GM18502 (cell line): ENCODE data around the gene CLCNKB.
"Not testable (repeated sequence)": the region's sequence is repeated elsewhere in the genome, so short reads cannot be mapped to it uniquely, and the experiment has no call there.

Experiments
- ATAC-seq: cut with Tn5 transposase; IDR thresholded peaks from one replicate; pipeline ENCODE4 v1.9.1; 2021; ENCODE audit warnings: mild to moderate bottlenecking; ENCODE audit not compliant: unreplicated experiment, poor library complexity

Gene CLCNKB

DNA sequence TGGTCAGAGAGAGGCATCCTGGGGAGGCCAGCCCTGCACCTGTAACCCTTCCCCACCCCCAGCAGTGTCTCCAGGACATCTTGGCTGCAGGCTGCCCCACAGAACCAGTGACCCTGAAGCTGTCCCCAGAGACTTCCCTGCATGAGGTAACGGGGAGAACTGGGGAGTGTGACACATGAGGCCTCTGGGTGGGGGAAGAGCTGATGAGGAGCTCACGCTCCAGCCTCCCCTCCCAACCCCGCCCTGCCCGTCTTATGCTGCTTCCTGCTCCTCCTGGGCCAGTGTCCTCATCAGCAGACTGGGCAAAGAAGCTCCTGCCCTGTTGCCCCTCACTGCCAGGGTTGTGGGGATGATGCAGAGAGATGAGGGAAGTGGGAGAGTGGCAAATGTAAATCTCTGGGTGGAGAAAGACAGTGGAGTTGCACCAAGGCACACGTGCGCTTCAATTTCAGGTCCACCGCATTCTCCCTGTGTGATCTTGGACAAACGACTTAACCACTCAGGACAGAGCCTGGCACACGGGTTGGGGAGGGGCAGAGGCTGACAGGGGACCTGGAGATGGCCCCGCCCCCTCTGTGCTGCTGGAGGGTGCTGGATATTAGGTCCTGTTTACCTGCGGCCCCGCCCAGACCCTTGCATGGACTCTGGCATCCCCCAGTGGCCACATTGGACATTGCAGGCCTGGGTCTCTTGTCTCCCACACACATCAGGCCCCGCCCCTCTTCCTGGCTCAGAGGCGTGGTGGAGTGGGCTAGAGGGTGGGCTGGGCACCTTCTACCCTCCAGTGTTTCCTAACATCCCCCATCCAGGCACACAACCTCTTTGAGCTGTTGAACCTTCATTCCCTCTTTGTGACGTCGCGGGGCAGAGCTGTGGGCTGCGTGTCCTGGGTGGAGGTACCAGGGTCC lies 12.3 kb downstream of the CLCNKB start:
- ATAC-seq = peak; percentile 76

DNA sequence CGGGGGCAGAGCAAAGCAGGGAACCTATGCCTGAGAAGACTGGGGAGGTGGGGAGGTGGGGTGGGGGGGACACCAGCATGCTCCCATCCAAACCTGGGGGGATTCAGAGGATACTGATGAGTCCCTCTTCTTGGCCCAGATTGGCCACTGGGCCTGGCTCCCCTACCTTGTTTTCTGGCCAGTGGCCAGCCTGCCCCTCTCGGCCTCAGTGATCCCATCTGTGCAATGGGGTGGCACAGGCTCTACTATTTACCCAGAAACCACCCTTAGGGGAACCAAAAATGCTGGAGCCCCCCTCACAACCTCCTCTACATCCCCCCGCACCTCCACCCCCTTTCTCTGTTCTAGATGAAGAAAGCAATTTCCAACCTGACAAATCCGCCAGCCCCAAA lies 12.9 kb downstream of the CLCNKB start:
- not testable (repeated sequence) for ATAC-seq

DNA sequence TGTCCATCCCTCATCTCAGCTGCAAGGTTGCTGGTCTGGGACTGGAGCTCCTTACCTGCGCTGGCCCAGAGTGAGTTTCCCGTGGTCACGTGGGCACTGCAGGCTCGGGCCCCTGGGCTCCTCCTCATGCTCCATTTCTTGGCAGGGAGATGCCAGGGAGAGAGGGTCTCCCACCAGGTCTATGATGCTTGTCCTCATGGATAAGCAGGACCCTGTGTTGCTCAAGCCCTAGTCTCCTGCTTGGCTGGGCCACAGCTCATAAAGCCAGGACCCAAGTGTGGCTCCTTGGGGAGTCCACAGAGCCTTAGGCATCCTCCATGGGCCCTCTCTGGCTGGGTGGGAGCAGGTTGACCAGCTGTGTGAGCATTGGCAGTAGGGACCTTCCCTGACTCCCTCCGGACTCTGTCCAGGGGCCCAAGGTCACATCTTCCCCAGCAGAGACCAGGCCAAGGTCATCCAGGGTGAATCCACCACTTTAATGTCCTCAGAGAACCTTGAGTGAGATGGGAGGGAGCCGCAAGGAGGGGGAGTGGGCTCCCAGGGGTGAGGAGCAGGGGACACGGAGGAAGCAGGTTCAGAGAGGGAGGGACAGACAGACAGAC lies 13.8 kb downstream of the CLCNKB start:
- not testable (repeated sequence) for ATAC-seq

- not testable (repeated sequence) for ATAC-seq
These were observed 15.0 kb downstream of the CLCNKB start for GRCh38 chr1:16058394-16059120.

DNA sequence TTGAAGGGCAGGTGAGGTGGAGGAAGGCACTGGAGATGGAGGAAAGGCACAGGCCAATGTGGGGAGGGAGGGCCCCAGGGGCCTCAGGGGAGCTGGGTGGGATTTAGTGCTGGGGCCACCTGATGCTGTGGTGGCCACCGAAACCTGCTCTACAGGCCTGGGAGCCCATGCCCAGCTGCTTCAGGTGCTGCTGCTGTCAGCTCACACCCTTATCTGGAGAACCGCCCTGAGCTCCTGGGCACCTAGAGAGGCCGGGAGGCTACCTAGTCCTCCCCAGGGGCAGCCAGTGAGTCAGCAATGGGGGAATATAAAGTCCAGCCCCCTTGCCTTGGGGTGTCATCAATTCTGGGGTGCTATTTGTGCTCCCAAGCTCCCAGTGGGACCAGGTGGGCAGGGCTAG lies 17.7 kb downstream of the CLCNKB start:
- ATAC-seq = no peak

DNA sequence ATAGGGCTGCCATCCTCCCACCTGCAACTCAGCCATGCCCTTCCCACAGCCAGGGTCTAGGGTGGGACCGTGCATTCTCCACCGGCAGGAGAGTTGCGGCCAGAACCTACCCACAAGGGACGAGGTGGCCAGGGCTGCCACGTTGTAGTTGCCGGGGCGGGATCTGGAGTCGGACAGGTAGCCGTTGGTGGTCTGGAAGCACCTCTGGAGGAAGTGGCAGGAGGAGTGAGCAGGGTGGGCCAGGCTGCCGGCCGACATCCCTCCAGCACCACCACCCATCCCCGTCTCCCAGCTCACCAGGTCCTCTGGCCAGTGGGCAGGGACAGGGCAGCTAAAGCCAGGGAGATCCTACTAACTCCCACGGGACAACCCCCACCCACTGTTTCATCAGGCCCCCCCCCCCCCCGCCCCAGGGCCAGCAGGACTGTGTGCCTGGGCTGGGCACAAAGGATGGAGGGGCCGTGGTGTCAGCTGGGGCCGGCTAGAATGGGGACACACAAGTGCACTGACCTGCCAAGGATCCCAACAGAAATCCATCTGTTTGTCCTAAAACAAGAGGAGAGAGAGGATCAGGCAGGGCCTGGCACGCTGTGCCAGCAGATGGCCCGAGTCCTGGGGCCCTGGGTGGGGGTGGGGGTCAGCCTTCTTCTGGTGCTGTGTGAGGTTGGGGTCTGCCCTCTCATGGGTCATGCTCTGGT lies 18.6 kb downstream of the CLCNKB start:
- ATAC-seq = not testable (repeated sequence)

GRCh38 chr1:16062687-16063075 lies 19.1 kb downstream of the CLCNKB start:
- ATAC-seq = not testable (repeated sequence)

DNA sequence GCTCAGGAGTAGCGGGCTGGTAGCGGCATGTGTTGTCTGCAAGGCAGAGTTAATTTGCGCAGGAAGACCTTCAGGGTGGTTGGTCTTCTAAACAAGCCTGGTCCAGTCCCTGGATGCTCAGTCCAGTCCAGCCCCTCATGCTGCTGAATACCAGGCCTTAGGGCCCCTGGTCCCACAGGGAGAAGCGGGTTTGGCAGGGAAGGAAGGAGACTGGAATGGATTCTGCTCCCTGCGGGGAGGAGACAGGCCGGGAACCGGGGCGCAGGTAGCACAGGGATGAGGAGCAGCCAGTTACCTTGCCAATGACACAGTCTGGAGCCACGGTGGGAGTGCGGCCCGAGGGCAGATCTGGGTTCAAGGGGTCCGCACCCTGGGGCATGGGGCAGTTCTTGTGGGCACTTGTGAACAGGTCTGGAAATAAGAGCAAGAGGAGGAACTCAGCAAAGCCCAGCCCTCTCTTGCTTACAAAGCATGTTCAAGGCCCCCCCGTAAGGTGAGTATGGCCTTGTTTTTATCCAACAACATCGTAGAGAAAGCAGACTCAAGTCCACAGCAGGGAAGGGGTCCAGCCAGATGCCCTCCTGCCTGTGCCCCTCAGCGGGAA lies 19.7 kb downstream of the CLCNKB start:
- ATAC-seq = no peak

DNA sequence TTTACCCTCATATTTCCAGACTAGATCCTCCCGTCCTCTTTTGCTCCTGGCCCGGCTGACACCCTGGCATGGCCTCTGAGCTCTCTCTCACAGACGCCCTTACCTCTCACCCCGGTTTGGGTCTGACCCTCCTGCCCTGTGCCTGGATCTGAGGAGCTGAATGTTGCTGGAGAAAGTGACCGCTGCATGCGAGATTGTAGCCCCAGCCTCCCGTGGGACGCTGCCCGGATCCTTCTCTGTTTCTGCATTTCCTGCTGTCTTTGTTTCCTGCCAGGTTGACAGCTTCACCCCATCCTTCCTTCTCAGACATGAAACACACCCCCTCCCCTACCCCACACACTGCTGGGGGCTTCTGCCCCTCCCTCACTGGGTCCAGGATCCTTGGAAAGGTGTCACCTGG lies 20.3 kb downstream of the CLCNKB start:
- ATAC-seq = no peak

GRCh38 chr1:16064536-16065268 lies 21.1 kb downstream of the CLCNKB start:
- no peak for ATAC-seq

DNA sequence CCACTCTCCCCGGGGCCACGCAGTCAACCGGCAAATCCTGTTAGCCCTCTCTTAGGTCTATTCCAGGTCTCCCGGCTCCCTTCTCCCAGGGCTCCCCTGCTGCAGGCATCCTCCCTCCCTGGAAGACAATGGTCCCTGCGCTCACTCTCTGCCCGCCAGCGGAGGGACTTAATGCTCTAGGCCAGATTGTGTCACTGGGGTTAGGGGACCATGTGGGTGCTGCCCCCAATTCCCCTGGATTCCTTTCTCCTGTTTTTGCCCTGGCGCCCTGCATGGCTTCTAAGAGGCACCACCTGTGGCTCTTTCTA lies 21.6 kb downstream of the CLCNKB start:
- no peak for ATAC-seq

- no peak for ATAC-seq
These were observed 22.7 kb downstream of the CLCNKB start for GRCh38 chr1:16066245-16066644.

- no peak for ATAC-seq
These were observed 23.7 kb downstream of the CLCNKB start for GRCh38 chr1:16067127-16067768.

GRCh38 chr1:16067933-16068332 lies 24.4 kb downstream of the CLCNKB start:
- no peak for ATAC-seq

- ATAC-seq = no peak
These were observed 25.0 kb downstream of the CLCNKB start for GRCh38 chr1:16068356-16069270.

- ATAC-seq = no peak
These were observed 27.2 kb downstream of the CLCNKB start for GRCh38 chr1:16070640-16071355.

DNA sequence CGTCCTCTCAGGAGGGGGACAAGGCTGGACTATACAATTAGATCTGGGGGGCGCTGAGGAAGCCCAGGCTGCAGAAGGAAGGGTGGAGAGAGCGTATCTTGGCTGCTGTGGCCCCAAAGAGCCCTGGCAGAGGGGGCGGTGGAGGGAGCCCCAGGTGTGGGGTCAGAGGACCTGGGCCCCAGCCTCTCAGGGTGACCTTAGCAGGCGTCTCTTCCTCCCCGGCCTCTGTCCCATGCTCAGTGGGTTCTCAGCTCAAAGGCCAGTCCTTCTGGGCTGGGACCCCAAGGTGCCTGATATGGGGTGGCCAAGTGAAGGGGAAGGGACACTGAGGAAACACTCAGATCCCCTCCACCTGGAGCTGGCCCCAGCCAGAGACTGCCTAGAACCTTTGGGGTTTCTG lies 28.0 kb downstream of the CLCNKB start:
- ATAC-seq = no peak

- ATAC-seq = no peak
These were observed 28.5 kb downstream of the CLCNKB start for GRCh38 chr1:16072095-16072494.
